WTC11 (cell line): Measurements from ENCODE around the gene PLA2G12A.

Experiments
- NFYB ChIP-seq: sonication (generic); formaldehyde crosslinking; conservative IDR thresholded peaks from 2 replicates; pipeline ENCODE4 v1.8.0; 2022; ENCODE audit warnings: low read depth, missing genetic modification reagents
- TF ChIP-seq, protein P1 (sequence below): sonication (generic); formaldehyde crosslinking; IDR thresholded peaks from 2 replicates; pipeline ENCODE4 v1.8.1; 2022; ENCODE audit warnings: missing genetic modification reagents, borderline replicate concordance
- TF ChIP-seq, protein P2 (sequence below): fragments of 200-600 bp; IDR thresholded peaks from 2 replicates; pipeline ENCODE4 v1.8.0; 2022; ENCODE audit warnings: antibody characterized with exemption

DNA sequence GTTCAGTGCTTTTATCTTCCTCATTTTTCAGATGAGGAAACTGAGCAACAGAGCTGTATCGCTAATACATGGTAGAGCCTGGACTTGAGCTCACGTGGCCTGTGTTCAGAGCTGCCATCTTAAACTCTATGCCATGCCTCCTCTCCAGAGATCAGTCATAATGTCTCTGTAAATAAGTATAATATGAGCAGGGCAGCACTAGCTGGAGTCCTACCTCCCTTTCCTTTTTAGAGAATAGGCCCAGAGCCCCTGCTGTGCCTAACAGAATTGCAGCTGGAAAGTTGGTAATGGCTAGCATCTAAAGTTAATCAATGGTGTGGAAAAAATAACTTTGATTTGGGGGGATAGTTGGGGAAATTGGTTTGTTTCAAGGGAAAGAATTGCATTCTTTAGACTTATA, 47.0 kb downstream of the PLA2G12A start:
- TF ChIP-seq, protein P1, sequence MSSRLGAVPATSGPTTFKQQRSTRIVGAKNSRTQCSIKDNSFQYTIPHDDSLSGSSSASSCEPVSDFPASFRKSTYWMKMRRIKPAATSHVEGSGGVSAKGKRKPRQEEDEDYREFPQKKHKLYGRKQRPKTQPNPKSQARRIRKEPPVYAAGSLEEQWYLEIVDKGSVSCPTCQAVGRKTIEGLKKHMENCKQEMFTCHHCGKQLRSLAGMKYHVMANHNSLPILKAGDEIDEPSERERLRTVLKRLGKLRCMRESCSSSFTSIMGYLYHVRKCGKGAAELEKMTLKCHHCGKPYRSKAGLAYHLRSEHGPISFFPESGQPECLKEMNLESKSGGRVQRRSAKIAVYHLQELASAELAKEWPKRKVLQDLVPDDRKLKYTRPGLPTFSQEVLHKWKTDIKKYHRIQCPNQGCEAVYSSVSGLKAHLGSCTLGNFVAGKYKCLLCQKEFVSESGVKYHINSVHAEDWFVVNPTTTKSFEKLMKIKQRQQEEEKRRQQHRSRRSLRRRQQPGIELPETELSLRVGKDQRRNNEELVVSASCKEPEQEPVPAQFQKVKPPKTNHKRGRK (CRISPR knock-in tag), result no peak
- TF ChIP-seq, protein P2, sequence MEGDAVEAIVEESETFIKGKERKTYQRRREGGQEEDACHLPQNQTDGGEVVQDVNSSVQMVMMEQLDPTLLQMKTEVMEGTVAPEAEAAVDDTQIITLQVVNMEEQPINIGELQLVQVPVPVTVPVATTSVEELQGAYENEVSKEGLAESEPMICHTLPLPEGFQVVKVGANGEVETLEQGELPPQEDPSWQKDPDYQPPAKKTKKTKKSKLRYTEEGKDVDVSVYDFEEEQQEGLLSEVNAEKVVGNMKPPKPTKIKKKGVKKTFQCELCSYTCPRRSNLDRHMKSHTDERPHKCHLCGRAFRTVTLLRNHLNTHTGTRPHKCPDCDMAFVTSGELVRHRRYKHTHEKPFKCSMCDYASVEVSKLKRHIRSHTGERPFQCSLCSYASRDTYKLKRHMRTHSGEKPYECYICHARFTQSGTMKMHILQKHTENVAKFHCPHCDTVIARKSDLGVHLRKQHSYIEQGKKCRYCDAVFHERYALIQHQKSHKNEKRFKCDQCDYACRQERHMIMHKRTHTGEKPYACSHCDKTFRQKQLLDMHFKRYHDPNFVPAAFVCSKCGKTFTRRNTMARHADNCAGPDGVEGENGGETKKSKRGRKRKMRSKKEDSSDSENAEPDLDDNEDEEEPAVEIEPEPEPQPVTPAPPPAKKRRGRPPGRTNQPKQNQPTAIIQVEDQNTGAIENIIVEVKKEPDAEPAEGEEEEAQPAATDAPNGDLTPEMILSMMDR, result no peak
- no peak for TF ChIP-seq NFYB (CRISPR knock-in tag)
